ENCODE data around the gene STARD10.

STARD10 gene

GRCh38 chr11:72721689-72722049 is 72.2 kb downstream of the STARD10 start:
- H3K4me3 ChIP-seq (ENCODE audit: low read depth, low read length): peak overlapping the region; percentile 60
- peak; percentile 18 for DNase-seq (ENCODE audit: low read depth, low spot score)
- TF ChIP-seq CTCF (IDR thresholded peaks at IDR 0.05; ENCODE audit: low read depth, low read length): no peak
- in situ Hi-C loops (cut with HindIII; ENCODE audit: low sequenced_read_pairs): no loop called here

GRCh38 chr11:72721276-72721675 is 72.6 kb downstream of the STARD10 start:
- in situ Hi-C loops (cut with HindIII; ENCODE audit: low sequenced_read_pairs): no loop called here
- DNase-seq (ENCODE audit: low read depth, low spot score): no peak
- TF ChIP-seq CTCF (IDR thresholded peaks at IDR 0.05; ENCODE audit: low read depth, low read length): no peak
- H3K4me3 ChIP-seq (ENCODE audit: low read depth, low read length): peak overlapping the region; percentile 60

- no peak for TF ChIP-seq CTCF (IDR thresholded peaks at IDR 0.05; ENCODE audit: low read depth, low read length)
- peak overlapping the region; percentile 60 for H3K4me3 ChIP-seq (ENCODE audit: low read depth, low read length)
- no peak for DNase-seq (ENCODE audit: low read depth, low spot score)
- in situ Hi-C loops (cut with HindIII; ENCODE audit: low sequenced_read_pairs): no loop called here
These were observed 73.1 kb downstream of the STARD10 start for GRCh38 chr11:72720784-72721183.

- TF ChIP-seq CTCF (IDR thresholded peaks at IDR 0.05; ENCODE audit: low read depth, low read length): no peak
- in situ Hi-C loops (cut with HindIII; ENCODE audit: low sequenced_read_pairs): no loop called here
- DNase-seq (ENCODE audit: low read depth, low spot score): no peak
- H3K4me3 ChIP-seq (ENCODE audit: low read depth, low read length): no peak overlapping the region
These were observed 73.8 kb downstream of the STARD10 start for GRCh38 chr11:72720047-72720446.

GRCh38 chr11:72719551-72719950 is 74.3 kb downstream of the STARD10 start:
- no peak overlapping the region for H3K4me3 ChIP-seq (ENCODE audit: low read depth, low read length)
- no peak for TF ChIP-seq CTCF (IDR thresholded peaks at IDR 0.05; ENCODE audit: low read depth, low read length)
- no peak for DNase-seq (ENCODE audit: low read depth, low spot score)
- in situ Hi-C loops (cut with HindIII; ENCODE audit: low sequenced_read_pairs): no loop called here

GRCh38 chr11:72719144-72719543 is 74.7 kb downstream of the STARD10 start:
- no peak for DNase-seq (ENCODE audit: low read depth, low spot score)
- no peak for TF ChIP-seq CTCF (IDR thresholded peaks at IDR 0.05; ENCODE audit: low read depth, low read length)
- in situ Hi-C loops (cut with HindIII; ENCODE audit: low sequenced_read_pairs): no loop called here
- H3K4me3 ChIP-seq (ENCODE audit: low read depth, low read length): no peak overlapping the region

- no peak overlapping the region for H3K4me3 ChIP-seq (ENCODE audit: low read depth, low read length)
- no peak for DNase-seq (ENCODE audit: low read depth, low spot score)
- no peak for TF ChIP-seq CTCF (IDR thresholded peaks at IDR 0.05; ENCODE audit: low read depth, low read length)
- in situ Hi-C loops (cut with HindIII; ENCODE audit: low sequenced_read_pairs): no loop called here
These were observed 75.7 kb downstream of the STARD10 start for GRCh38 chr11:72718101-72718501.

All from astrocyte of the spinal cord (primary cell).